Activated T-helper 2 cell treated with anti-CD3 and anti-CD28 coated beads, Interferon-gamma antibody, Interleukin-2, Interleukin-4, amounts not matched to agents 10 μg/mL and 5 μg/mL and 100 μg/mL, durations not matched to agents 14 hours and 24 hours and 36 hours (primary cell): ENCODE measurements around the gene MAGOH. TPM values are rescaled to one million over a fixed set of nuclear protein-coding genes. Genes with fewer than 3 reads are reported as not detected.
A peak's percentile ranks its signal among the peaks of the same experiment; 100 is the strongest.

ENCODE experiments used
- DNase-seq: peaks from one replicate; pipeline ENCODE4 v3.0.0; 2021; ENCODE audit warnings: low spot score
- H3K27ac Mint-ChIP-seq: one replicate; pipeline ENCODE4 v1.8.0; 2021; ENCODE audit warnings: mixed read lengths
- H3K27me3 Mint-ChIP-seq: one replicate; pipeline ENCODE4 v1.8.0; 2021; ENCODE audit warnings: low read depth, mixed read lengths
- H3K36me3 Mint-ChIP-seq: one replicate; pipeline ENCODE4 v1.8.0; 2021; ENCODE audit warnings: low read depth, mixed read lengths
- H3K4me1 Mint-ChIP-seq: one replicate; pipeline ENCODE4 v1.8.0; 2021; ENCODE audit warnings: low read depth, mixed read lengths
- H3K4me3 Mint-ChIP-seq: one replicate; pipeline ENCODE4 v1.8.0; 2021; ENCODE audit warnings: low read depth, mild to moderate bottlenecking, moderate library complexity, mixed read lengths
- H3K9me3 Mint-ChIP-seq: one replicate; pipeline ENCODE4 v1.8.0; 2021; ENCODE audit warnings: mixed read lengths
- intact Hi-C: fragments of 100-400 bp; cut with micrococcal nuclease; formaldehyde crosslinking; loops from one replicate; pipeline ENCODE4 v1.15.1; 2023
- total RNA-seq: library from RNA; stranded (reverse); gene quantifications from 2 replicates; pipeline ENCODE4 v1.2.3, GENCODE V29; 2022

Gene MAGOH
- total RNA-seq, 1 donor from 2014 or later: 90.2 TPM

DNA sequence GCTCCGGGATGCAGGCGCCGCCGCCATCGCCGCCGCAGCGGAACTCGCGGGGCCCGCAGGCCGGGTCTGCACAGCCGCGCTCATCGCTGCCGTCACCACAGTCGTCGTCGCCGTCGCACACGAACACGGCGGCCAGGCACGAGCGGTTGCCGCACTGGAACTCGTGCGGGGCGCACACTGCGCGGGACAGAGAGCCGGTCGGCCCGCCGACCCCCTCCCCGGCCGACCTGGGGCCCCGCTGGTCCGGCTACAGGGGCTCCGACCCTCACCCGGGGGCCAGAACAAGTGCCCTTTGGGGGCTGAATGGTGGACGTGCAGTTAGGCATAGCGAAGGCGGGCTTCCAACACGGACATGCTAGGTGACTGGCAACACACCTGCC is 38.6 kb upstream of the MAGOH start:
- intact Hi-C loops: loop anchor here (10.0 kb wide), 1 partner anchor 48 kb away; the partner anchor contains the start of gene LRP8
- Mint-ChIP-seq H3K27ac (no peak overlapping the region), H3K27me3 (no peaks in the 10 kb centered on the region), H3K9me3 (no peaks in the 10 kb centered on the region), H3K36me3 (peaks cover 65% of the 10 kb centered on the region), H3K4me1 (no peaks in the 10 kb centered on the region), H3K4me3 (no peak overlapping the region)
- no peak for DNase-seq

DNA sequence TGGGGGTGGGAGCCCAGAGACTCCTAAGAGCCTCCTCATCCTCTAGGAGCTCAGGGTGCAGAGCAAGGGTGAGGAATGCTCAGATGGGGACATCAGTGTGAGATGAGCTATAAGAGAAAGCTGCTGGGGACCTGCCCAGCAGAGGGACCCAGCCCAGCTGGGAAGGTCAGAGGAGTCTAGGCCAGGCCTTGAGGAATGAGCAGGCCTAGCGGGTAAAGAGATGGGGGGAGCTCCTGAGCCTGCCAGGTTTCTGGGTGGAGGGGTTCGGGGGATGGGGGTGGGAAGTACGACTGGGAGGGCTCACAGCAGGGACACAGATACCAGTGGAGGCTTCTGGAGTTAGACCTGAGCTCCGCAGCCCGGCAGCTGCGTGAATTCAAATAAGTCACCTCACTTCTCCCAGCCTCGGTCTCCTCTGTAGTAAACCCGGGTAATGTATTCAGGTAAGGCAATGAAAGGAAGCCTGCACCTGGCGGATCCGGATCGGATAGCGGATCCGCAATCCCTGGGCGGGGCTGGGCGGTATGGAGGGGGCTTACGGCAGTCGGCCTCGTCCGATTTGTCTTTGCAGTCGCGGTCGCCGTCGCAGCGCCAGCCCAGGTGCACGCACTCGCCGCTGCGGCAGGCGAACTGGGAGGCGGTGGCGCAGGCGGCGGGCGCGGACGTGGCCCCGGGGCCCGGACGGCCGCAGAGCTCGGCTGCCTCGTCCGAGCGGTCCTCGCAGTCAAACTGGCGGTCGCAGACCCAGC is 38.0 kb upstream of the MAGOH start:
- H3K4me3 Mint-ChIP-seq: no peak overlapping the region
- intact Hi-C loops: loop anchor here (10.0 kb wide), 1 partner anchor 48 kb away; the partner anchor contains the start of gene LRP8
- no peaks in the 10 kb centered on the region for H3K9me3 Mint-ChIP-seq
- no peaks in the 10 kb centered on the region for H3K4me1 Mint-ChIP-seq
- H3K27ac Mint-ChIP-seq: no peak overlapping the region
- no peak for DNase-seq
- no peaks in the 10 kb centered on the region for H3K27me3 Mint-ChIP-seq
- H3K36me3 Mint-ChIP-seq: peaks cover 63% of the 10 kb centered on the region

DNA sequence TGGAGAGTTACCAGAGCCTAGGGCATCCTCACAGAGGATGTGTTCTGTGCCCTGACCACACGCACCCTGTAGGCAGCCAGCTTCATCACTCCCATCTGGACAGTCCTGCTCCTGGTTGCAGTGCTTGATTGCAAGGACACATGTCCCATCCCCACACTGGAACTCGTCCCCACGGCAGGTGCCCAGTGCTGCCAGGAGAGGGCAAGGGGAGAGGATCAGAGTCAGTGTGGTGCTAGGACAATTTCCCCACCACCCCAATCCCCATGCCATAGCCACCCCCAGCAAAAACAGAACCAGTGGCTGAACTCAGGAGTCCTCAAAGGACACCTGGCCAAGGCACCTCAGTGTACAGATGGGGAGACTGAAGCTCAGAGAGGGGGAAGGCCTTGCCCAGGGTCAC is 37.2 kb upstream of the MAGOH start:
- Mint-ChIP-seq H3K27me3 (no peaks in the 10 kb centered on the region), H3K27ac (no peak overlapping the region), H3K9me3 (no peaks in the 10 kb centered on the region), H3K36me3 (peaks cover 63% of the 10 kb centered on the region), H3K4me1 (no peaks in the 10 kb centered on the region), H3K4me3 (no peak overlapping the region)
- DNase-seq: no peak
- intact Hi-C loops: loop anchor here (10.0 kb wide), 1 partner anchor 49 kb away; the partner anchor contains the start of gene LRP8

DNA sequence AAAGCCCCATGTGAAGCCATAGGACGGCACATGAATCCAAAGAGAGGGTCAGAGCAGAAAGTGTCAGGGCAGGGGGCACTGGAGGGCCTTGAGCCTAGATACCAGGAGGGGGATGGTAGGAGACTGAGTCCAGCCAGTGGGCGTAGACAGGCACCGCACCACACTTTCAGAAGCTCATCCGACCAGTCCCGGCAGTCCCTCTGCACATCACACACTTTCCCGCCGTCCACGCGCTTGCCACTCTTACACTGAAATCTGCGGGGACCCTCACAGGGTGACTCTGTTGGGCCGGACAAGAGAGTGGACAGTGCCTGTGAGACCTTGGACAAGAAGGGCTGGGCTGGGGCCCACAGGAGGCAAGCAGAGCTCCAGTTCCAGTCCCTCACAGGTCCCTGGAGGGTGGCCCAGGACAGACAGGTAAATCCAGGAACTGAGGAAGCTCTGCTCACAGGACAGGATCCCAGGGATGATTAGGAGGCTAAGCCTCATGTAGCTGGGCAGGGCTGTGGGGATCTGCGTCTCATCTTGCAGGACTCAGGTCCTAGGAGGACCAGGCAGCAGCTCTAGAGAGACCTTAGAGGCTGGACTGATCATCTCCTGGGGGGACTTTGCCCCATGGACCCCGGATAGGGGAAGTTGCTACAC is 36.3 kb upstream of the MAGOH start:
- Mint-ChIP-seq H3K4me1 (no peaks in the 10 kb centered on the region), H3K27me3 (no peaks in the 10 kb centered on the region), H3K9me3 (no peaks in the 10 kb centered on the region), H3K36me3 (peaks cover 62% of the 10 kb centered on the region), H3K4me3 (no peak overlapping the region), H3K27ac (no peak overlapping the region)
- DNase-seq: no peak
- intact Hi-C loops: loop anchor here (10.0 kb wide), 1 partner anchor 50 kb away; the partner anchor contains the start of gene LRP8

DNA sequence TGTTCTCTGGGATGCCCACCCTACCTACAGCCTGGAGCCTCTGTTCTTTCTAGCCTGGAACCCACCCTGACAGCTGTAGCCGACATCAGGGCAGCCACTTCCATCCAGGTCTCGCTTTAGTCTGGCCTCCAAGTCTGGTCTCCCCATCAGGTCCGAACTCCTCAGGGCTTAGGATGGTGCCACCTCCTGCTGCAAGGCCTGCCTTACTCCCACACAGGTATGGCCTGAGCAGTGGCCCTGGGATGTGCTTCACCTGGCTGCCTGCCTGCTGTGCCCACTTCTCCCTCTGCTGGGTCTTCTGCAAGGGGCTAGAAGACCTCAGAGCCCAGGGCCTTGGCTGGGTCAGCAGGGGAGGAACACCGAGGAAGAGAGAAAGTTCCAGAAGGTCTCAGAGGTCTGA is 35.7 kb upstream of the MAGOH start:
- no peak overlapping the region for H3K27ac Mint-ChIP-seq
- intact Hi-C loops: loop anchor here (10.0 kb wide), 1 partner anchor 51 kb away; the partner anchor contains the start of gene LRP8

DNA sequence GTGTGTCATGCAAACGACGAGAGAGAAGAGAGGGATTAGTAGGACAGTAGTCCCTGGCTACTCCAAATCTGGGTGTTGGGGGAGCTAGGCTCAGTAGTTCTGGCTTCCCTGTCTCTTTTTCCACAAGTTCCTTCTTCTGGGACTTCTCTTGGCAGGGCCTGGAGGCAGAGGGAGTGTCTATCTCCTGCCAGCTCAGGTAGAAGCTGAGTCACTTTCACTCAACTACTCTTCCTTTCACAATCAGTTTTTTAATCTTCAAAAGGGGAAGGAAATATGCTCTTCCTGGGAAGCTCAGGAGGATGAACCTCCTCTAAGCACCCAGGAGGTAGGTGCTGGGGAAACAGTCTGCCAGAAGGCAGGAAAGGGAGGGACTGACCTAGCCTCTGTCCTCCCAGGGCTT is 35.2 kb upstream of the MAGOH start:
- H3K9me3 Mint-ChIP-seq: no peaks in the 10 kb centered on the region
- no peak overlapping the region for H3K4me3 Mint-ChIP-seq
- H3K27ac Mint-ChIP-seq: peak overlapping the region; percentile 17
- DNase-seq: no peak
- intact Hi-C loops: loop anchor here (10.0 kb wide), 1 partner anchor 51 kb away; the partner anchor contains the start of gene LRP8
- H3K4me1 Mint-ChIP-seq: no peaks in the 10 kb centered on the region
- H3K36me3 Mint-ChIP-seq: peaks cover 63% of the 10 kb centered on the region
- H3K27me3 Mint-ChIP-seq: no peaks in the 10 kb centered on the region

More for the DNA sequence above, 35.7 kb upstream of the MAGOH start:
- no peak for DNase-seq
- Mint-ChIP-seq H3K27me3 (no peaks in the 10 kb centered on the region), H3K36me3 (peaks cover 59% of the 10 kb centered on the region), H3K4me1 (no peaks in the 10 kb centered on the region), H3K4me3 (no peak overlapping the region), H3K9me3 (no peaks in the 10 kb centered on the region)

DNA sequence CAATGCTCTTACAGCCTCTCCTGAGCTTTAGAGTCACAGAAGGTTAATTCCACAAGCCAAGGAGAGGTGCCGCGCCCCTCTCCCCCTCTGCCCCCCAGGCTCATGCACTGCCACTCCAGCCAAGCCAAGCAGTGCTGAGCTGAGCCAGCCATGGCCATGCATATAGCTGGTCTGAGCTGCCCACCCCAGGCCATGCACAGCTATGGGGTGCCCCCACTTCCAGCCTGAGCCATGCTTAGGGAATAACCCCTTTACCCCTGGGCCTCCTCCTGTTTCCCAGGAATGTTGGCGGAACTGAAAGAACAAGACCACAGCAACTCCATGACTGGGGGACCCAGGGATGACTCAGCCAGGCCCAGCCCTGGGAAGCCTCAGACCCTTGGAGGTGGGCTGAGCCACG is 34.0 kb upstream of the MAGOH start:
- intact Hi-C loops: loop anchor here (10.0 kb wide), 1 partner anchor 52 kb away; the partner anchor contains the start of gene LRP8
- Mint-ChIP-seq H3K4me1 (no peaks in the 10 kb centered on the region), H3K9me3 (no peaks in the 10 kb centered on the region), H3K27me3 (no peaks in the 10 kb centered on the region), H3K4me3 (no peak overlapping the region), H3K36me3 (peaks cover 58% of the 10 kb centered on the region), H3K27ac (no peak overlapping the region)
- DNase-seq: no peak

DNA sequence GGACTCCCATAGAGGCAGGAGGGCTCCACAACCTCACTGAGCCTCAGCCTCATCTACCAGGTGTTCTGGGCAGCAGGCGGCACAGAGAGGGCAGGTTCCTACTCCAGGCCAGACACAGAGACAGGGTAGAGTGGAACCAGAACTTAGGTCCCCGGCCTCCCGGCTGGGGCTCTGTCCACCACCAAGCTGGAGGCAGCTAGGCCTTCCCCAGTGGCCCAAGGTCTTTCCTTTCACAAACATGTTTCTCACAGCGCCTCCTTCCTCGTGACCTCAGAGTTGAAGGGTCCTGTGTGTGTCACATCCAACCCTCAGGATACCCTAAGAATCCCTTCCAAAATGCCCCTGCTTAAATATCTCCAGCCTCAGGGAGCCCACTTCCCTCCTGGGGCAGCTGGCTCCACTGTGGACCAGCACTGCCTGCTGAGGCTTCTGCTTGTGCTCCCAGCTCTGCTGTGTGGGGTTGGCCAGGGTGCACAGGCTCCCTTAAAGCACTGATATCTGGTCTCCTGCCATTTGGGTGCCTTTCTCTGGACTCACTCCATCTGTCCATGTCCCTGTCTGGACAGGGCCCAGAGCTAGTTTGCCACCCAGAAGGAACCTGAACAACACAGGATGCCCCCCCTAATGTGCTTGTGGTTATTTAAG is 33.2 kb upstream of the MAGOH start:
- H3K4me3 Mint-ChIP-seq: no peak overlapping the region
- no peaks in the 10 kb centered on the region for H3K27me3 Mint-ChIP-seq
- intact Hi-C loops: loop anchor here (10.0 kb wide), 1 partner anchor 53 kb away; the partner anchor contains the start of gene LRP8
- H3K4me1 Mint-ChIP-seq: no peaks in the 10 kb centered on the region
- H3K27ac Mint-ChIP-seq: no peak overlapping the region
- peaks cover 61% of the 10 kb centered on the region for H3K36me3 Mint-ChIP-seq
- no peaks in the 10 kb centered on the region for H3K9me3 Mint-ChIP-seq
- no peak for DNase-seq

DNA sequence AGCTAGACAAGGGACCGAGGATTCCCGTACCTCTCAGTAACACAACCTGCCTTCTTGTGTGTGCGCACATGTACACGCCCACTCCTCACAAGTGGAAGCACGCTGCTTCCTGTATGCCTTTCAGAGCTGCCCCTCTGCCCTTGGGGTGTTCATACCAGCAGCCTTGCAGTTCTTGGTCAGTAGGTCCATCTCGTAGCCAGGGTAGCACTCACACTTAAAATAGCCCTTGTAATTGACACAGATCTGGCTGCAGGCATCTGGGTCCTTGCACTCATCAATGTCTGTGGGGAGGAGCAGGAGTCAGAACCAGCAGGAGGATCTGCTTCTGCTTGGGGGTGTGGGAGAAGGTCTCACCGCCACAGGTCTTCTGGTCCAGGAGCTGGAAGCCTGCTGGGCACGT is 32.6 kb upstream of the MAGOH start:
- no peaks in the 10 kb centered on the region for H3K9me3 Mint-ChIP-seq
- H3K4me1 Mint-ChIP-seq: no peaks in the 10 kb centered on the region
- intact Hi-C loops: loop anchor here (10.0 kb wide), 1 partner anchor 54 kb away; the partner anchor contains the start of gene LRP8
- H3K36me3 Mint-ChIP-seq: peaks cover 62% of the 10 kb centered on the region
- no peak overlapping the region for H3K4me3 Mint-ChIP-seq
- no peak overlapping the region for H3K27ac Mint-ChIP-seq
- no peak for DNase-seq
- no peaks in the 10 kb centered on the region for H3K27me3 Mint-ChIP-seq

DNA sequence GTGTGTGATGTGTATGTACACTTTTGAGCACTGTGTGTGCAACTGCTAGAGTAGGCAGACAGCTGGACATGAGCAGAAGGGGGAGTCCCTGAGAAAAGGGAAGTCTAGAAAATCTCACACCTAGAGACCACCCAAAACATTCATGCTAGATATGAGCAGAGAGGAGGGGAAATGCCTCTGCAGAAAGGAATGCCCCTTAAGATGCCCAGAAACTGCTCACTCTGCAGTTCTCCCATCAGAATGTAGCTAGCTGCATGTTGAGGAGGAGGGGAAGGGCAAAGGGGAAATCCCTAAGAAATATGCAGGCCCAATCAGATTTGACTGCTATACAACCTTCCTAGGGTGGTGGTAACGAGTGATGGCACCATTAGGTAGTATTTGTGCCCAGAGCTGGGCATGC is 31.8 kb upstream of the MAGOH start:
- H3K9me3 Mint-ChIP-seq: no peaks in the 10 kb centered on the region
- H3K4me3 Mint-ChIP-seq: no peak overlapping the region
- no peaks in the 10 kb centered on the region for H3K27me3 Mint-ChIP-seq
- no peaks in the 10 kb centered on the region for H3K4me1 Mint-ChIP-seq
- H3K27ac Mint-ChIP-seq: no peak overlapping the region
- peaks cover 63% of the 10 kb centered on the region for H3K36me3 Mint-ChIP-seq
- DNase-seq: no peak
- intact Hi-C loops: loop anchor here (10.0 kb wide), 1 partner anchor 55 kb away; the partner anchor contains the start of gene LRP8

DNA sequence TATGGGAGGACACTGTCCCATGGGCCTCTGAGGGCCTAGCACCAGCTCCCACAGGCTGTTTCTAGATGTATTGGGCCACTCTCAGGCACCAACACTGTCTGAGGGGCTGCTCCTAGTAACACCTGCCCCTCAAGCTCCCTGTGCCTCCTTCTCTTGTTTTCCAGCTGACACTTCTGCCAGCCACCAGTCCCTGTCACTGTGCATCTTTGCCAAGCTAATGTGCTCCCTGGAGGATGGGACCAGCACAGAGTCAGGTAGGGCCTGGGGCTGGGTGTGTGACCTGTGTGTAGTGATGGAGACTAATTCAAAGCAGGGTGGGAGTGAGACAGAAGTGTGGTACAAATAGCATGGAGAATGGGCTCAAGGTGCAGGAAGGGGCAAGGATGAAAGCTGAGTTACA is 29.4 kb upstream of the MAGOH start:
- H3K4me1 Mint-ChIP-seq: no peaks in the 10 kb centered on the region
- H3K27ac Mint-ChIP-seq: no peak overlapping the region
- H3K36me3 Mint-ChIP-seq: peaks cover 77% of the 10 kb centered on the region
- H3K27me3 Mint-ChIP-seq: no peaks in the 10 kb centered on the region
- DNase-seq: no peak
- intact Hi-C loops: no loop called here
- H3K9me3 Mint-ChIP-seq: no peaks in the 10 kb centered on the region
- no peak overlapping the region for H3K4me3 Mint-ChIP-seq

DNA sequence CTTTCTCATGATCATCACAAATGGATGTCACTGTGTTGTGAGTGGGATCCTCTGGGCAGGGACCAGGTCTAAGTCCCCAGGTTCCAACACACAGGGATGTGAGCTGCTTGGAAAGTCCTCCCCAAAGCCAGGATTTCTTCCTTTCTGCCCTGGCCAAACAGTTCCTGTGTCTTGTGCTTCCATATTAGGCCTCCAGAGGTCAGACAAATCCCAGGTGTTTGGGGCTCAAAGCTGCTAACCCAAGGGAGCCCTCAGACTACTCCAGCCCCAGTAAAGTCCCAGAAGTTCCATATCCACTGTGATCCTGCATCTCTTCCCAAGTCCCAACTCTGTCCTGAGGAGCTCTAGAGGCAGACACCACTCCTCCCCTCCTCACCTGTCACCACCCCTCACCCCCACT is 27.7 kb upstream of the MAGOH start:
- H3K27ac Mint-ChIP-seq: no peak overlapping the region
- intact Hi-C loops: no loop called here
- no peaks in the 10 kb centered on the region for H3K27me3 Mint-ChIP-seq
- no peaks in the 10 kb centered on the region for H3K9me3 Mint-ChIP-seq
- H3K36me3 Mint-ChIP-seq: peaks cover 72% of the 10 kb centered on the region
- no peak overlapping the region for H3K4me3 Mint-ChIP-seq
- no peaks in the 10 kb centered on the region for H3K4me1 Mint-ChIP-seq
- no peak for DNase-seq
